ENCODE data around the gene AMOTL1.

DNA sequence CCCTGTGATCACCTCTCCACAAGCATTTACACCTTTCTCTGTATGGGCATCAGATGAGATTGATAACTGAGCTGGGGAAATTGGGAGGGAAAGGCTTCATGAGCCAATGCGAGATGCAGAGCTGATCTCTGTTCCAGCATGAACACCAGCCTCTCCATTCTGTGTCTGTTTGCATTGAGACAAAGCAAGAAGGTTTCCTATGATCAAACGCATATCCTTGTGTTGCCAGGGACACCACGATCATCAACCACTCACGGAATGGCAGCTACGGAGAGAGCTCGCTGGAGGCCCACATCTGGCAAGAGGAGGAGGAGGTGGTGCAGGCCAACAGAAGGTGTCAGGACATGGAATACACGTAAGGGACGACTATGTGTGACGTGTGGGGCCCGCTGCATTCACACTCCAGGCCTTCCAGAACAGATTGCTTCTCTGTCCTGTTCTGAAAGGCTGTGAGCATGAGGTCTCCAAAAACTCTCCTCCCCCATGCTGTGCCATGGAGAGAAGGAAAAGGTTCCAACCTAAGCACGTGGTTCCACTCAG is 96.4 kb downstream of the AMOTL1 start:
- TF ChIP-seq, protein P1, sequence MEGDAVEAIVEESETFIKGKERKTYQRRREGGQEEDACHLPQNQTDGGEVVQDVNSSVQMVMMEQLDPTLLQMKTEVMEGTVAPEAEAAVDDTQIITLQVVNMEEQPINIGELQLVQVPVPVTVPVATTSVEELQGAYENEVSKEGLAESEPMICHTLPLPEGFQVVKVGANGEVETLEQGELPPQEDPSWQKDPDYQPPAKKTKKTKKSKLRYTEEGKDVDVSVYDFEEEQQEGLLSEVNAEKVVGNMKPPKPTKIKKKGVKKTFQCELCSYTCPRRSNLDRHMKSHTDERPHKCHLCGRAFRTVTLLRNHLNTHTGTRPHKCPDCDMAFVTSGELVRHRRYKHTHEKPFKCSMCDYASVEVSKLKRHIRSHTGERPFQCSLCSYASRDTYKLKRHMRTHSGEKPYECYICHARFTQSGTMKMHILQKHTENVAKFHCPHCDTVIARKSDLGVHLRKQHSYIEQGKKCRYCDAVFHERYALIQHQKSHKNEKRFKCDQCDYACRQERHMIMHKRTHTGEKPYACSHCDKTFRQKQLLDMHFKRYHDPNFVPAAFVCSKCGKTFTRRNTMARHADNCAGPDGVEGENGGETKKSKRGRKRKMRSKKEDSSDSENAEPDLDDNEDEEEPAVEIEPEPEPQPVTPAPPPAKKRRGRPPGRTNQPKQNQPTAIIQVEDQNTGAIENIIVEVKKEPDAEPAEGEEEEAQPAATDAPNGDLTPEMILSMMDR (IDR thresholded peaks at IDR 0.05; ENCODE audit: insufficient read depth, low read length), result no peak
- TF ChIP-seq, protein P2, sequence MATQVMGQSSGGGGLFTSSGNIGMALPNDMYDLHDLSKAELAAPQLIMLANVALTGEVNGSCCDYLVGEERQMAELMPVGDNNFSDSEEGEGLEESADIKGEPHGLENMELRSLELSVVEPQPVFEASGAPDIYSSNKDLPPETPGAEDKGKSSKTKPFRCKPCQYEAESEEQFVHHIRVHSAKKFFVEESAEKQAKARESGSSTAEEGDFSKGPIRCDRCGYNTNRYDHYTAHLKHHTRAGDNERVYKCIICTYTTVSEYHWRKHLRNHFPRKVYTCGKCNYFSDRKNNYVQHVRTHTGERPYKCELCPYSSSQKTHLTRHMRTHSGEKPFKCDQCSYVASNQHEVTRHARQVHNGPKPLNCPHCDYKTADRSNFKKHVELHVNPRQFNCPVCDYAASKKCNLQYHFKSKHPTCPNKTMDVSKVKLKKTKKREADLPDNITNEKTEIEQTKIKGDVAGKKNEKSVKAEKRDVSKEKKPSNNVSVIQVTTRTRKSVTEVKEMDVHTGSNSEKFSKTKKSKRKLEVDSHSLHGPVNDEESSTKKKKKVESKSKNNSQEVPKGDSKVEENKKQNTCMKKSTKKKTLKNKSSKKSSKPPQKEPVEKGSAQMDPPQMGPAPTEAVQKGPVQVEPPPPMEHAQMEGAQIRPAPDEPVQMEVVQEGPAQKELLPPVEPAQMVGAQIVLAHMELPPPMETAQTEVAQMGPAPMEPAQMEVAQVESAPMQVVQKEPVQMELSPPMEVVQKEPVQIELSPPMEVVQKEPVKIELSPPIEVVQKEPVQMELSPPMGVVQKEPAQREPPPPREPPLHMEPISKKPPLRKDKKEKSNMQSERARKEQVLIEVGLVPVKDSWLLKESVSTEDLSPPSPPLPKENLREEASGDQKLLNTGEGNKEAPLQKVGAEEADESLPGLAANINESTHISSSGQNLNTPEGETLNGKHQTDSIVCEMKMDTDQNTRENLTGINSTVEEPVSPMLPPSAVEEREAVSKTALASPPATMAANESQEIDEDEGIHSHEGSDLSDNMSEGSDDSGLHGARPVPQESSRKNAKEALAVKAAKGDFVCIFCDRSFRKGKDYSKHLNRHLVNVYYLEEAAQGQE (IDR thresholded peaks at IDR 0.05; ENCODE audit: insufficient replicate concordance, low read depth), result no peak
